GM23338 (cell line): ENCODE measurements around the gene ZNF366. TPM values are rescaled to one million over a fixed set of nuclear protein-coding genes. Genes with fewer than 3 reads are reported as not detected.

Source experiments
- ATAC-seq: fragments of 200-7000 bp; cut with Tn5 transposase; 3 replicates; pipeline ENCODE4 v1.9.1; 2020
- DNase-seq: peaks from one replicate; pipeline ENCODE4 v3.0.0-alpha.2; 2015; ENCODE audit warnings: low spot score
- H2AFZ ChIP-seq: fragments of 200-600 bp; sonication (generic); 2 replicates; pipeline ENCODE4 v1.8.0; 2016; ENCODE audit warnings: antibody characterized with exemption, mild to moderate bottlenecking, moderate library complexity
- H3F3A ChIP-seq: fragments of 200-600 bp; sonication (generic); replicated peaks from 2 replicates; pipeline ENCODE4 v1.8.0; 2017; ENCODE audit warnings: antibody characterized with exemption, mixed run types, low read depth
- H3K27ac ChIP-seq: fragments of 200-600 bp; sonication (generic); 2 replicates; pipeline ENCODE4 v1.6.1; 2016; ENCODE audit warnings: low read depth
- H3K27me3 ChIP-seq: fragments of 200-600 bp; sonication (generic); 2 replicates; pipeline ENCODE4 v1.8.0; 2016; ENCODE audit warnings: mild to moderate bottlenecking, mixed run types, moderate library complexity; ENCODE audit not compliant: insufficient read depth
- H3K36me3 ChIP-seq: fragments of 200-600 bp; sonication (generic); 2 replicates; pipeline ENCODE4 v1.8.0; 2016; ENCODE audit warnings: mild to moderate bottlenecking; ENCODE audit not compliant: insufficient read depth
- H3K4me1 ChIP-seq: fragments of 200-600 bp; sonication (generic); 2 replicates; pipeline ENCODE4 v1.8.0; 2016; ENCODE audit warnings: mild to moderate bottlenecking, moderate library complexity; ENCODE audit not compliant: insufficient read depth
- H3K4me2 ChIP-seq: fragments of 200-600 bp; sonication (generic); 2 replicates; pipeline ENCODE4 v1.7.1; 2017; ENCODE audit warnings: mixed run types
- H3K4me3 ChIP-seq: fragments of 200-600 bp; sonication (generic); 2 replicates; pipeline ENCODE4 v1.6.1; 2016; ENCODE audit warnings: mixed run types
- H3K79me2 ChIP-seq: fragments of 200-600 bp; sonication (generic); replicated peaks from 2 replicates; pipeline ENCODE4 v1.8.0; 2017; ENCODE audit warnings: mild to moderate bottlenecking; ENCODE audit not compliant: insufficient read depth
- H3K9me2 ChIP-seq: fragments of 200-600 bp; sonication (generic); 2 replicates; pipeline ENCODE4 v1.8.0; 2017; ENCODE audit not compliant: insufficient read depth
- H4K20me1 ChIP-seq: fragments of 200-600 bp; sonication (generic); replicated peaks from 2 replicates; pipeline ENCODE4 v1.8.0; 2017; ENCODE audit warnings: mild to moderate bottlenecking; ENCODE audit not compliant: insufficient read depth
- H3K27ac Mint-ChIP-seq: 2 replicates; pipeline ENCODE4 v1.8.0; 2020; ENCODE audit warnings: inconsistent platforms, mild to moderate bottlenecking, moderate library complexity, mixed read lengths
- H3K27me3 Mint-ChIP-seq: 3 replicates; pipeline ENCODE4 v1.8.0; 2022; ENCODE audit warnings: low read depth, mild to moderate bottlenecking, moderate library complexity, mixed read lengths, inconsistent platforms; ENCODE audit not compliant: insufficient read depth, poor library complexity
- H3K36me3 Mint-ChIP-seq: 3 replicates; pipeline ENCODE4 v1.8.0; 2021; ENCODE audit warnings: low read depth, mild to moderate bottlenecking, inconsistent platforms, moderate library complexity, mixed read lengths
- H3K4me1 Mint-ChIP-seq: 3 replicates; pipeline ENCODE4 v1.8.0; 2020; ENCODE audit warnings: mild to moderate bottlenecking, inconsistent platforms, mixed read lengths
- H3K4me3 Mint-ChIP-seq: 3 replicates; pipeline ENCODE4 v1.8.0; 2021; ENCODE audit warnings: moderate library complexity, mild to moderate bottlenecking, inconsistent platforms, mixed read lengths
- H3K9me3 Mint-ChIP-seq: 3 replicates; pipeline ENCODE4 v1.8.0; 2020; ENCODE audit warnings: moderate library complexity, mild to moderate bottlenecking, inconsistent platforms, mixed read lengths
- CREB1 ChIP-seq: fragments of 250-450 bp; sonication (Bioruptor Pico); IDR thresholded peaks from 2 replicates; pipeline ENCODE4 v1.5.0; 2020; ENCODE audit warnings: low read depth, mild to moderate bottlenecking, moderate library complexity
- EZH2 ChIP-seq: fragments of 200-600 bp; sonication (generic); IDR thresholded peaks from one replicate; pipeline ENCODE4 v1.8.0; 2017; ENCODE audit warnings: antibody characterized with exemption, mild to moderate bottlenecking, low read depth; ENCODE audit not compliant: unreplicated experiment
- EZH2phosphoT487 ChIP-seq: fragments of 200-600 bp; sonication (generic); IDR thresholded peaks from one replicate; pipeline ENCODE4 v1.8.1; 2018; ENCODE audit warnings: antibody characterized with exemption; ENCODE audit not compliant: unreplicated experiment
- JUNB ChIP-seq: IDR thresholded peaks from one replicate; pipeline ENCODE4 v1.6.1; 2016; ENCODE audit warnings: antibody characterized with exemption; ENCODE audit not compliant: unreplicated experiment
- NANOG ChIP-seq: IDR thresholded peaks from 2 replicates; pipeline ENCODE4 v1.6.1; 2016; ENCODE audit warnings: antibody characterized with exemption, borderline replicate concordance
- STAT1 ChIP-seq: IDR thresholded peaks from one replicate; pipeline ENCODE4 v1.6.1; 2016; ENCODE audit warnings: antibody characterized with exemption; ENCODE audit not compliant: unreplicated experiment
- ZNF114 ChIP-seq: fragments of 250-450 bp; sonication (Bioruptor Pico); IDR thresholded peaks from 2 replicates; pipeline ENCODE4 v1.5.0; 2020; ENCODE audit warnings: mild to moderate bottlenecking, moderate library complexity
- ZNF331 ChIP-seq: fragments of 250-450 bp; sonication (Bioruptor Pico); IDR thresholded peaks from 2 replicates; pipeline ENCODE4 v1.5.0; 2020; ENCODE audit warnings: low read depth, mild to moderate bottlenecking, moderate library complexity
- polyA plus RNA-seq: library from polyadenylated mRNA; unstranded; fragments of >200 nt; fragmentation: Nextera tagmentation; extraction: Ambion mirVana; gene quantifications from 2 replicates; pipeline ENCODE4 v1.2.1, GENCODE V29; 2016
- total RNA-seq: library from RNA; depleted of rRNA; stranded (reverse); fragments of >200 nt; shearing (Covaris generic); gene quantifications from 2 replicates; pipeline ENCODE4 v1.2.3, GENCODE V29; 2014
- TF ChIP-seq, protein P1 (sequence below): IDR thresholded peaks from 2 replicates; pipeline ENCODE4 v1.6.1; 2016; ENCODE audit warnings: antibody characterized with exemption
- TF ChIP-seq, protein P2 (sequence below): IDR thresholded peaks from one replicate; pipeline ENCODE4 v1.6.1; 2018; ENCODE audit warnings: antibody characterized with exemption; ENCODE audit not compliant: unreplicated experiment
- TF ChIP-seq, protein P3 (sequence below), 2 experiments: fragments of 200-600 bp in 1 of 2; sonication (generic) in 1 of 2; conservative IDR thresholded peaks; 2 replicates each; pipeline versions ENCODE4 v1.5.1 to v1.6.1; 2016 to 2017; ENCODE audit warnings: antibody characterized with exemption in 2 of 2, low read depth in 2 of 2, mild to moderate bottlenecking in 2 of 2, moderate library complexity in 1 of 2

Gene ZNF366
- total and polyA plus RNA-seq, 2 experiments from 2014 or later, result not detected

DNA sequence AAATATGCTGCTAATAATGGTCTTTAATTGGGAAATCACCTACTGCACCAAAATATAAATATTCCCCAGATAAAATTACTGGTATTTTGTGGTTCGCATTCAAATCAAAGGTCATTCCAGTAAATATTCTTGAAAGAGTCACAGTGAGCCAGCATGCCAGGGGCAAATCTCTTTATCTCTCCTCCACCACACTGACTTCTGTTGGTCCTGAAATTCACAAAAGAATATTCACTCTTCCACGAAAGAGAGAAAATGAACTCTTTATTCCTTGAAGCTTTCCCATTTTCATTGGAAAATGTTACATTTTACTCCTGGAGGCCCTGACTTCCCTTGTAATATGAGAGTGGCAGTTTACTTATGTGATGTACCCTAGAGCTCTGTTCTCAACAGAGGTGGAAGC lies 39.7 kb downstream of the ZNF366 start:
- TF ChIP-seq, protein P1, sequence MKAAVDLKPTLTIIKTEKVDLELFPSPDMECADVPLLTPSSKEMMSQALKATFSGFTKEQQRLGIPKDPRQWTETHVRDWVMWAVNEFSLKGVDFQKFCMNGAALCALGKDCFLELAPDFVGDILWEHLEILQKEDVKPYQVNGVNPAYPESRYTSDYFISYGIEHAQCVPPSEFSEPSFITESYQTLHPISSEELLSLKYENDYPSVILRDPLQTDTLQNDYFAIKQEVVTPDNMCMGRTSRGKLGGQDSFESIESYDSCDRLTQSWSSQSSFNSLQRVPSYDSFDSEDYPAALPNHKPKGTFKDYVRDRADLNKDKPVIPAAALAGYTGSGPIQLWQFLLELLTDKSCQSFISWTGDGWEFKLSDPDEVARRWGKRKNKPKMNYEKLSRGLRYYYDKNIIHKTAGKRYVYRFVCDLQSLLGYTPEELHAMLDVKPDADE, result no peak
- TF ChIP-seq STAT1 (no peak), CREB1 (CRISPR knock-in tag) (no peak), ZNF114 (CRISPR knock-in tag) (no peak), ZNF331 (no peak), EZH2 (no peak), NANOG (no peak), JUNB (no peak), EZH2phosphoT487 (no peak)
- TF ChIP-seq, protein P2, sequence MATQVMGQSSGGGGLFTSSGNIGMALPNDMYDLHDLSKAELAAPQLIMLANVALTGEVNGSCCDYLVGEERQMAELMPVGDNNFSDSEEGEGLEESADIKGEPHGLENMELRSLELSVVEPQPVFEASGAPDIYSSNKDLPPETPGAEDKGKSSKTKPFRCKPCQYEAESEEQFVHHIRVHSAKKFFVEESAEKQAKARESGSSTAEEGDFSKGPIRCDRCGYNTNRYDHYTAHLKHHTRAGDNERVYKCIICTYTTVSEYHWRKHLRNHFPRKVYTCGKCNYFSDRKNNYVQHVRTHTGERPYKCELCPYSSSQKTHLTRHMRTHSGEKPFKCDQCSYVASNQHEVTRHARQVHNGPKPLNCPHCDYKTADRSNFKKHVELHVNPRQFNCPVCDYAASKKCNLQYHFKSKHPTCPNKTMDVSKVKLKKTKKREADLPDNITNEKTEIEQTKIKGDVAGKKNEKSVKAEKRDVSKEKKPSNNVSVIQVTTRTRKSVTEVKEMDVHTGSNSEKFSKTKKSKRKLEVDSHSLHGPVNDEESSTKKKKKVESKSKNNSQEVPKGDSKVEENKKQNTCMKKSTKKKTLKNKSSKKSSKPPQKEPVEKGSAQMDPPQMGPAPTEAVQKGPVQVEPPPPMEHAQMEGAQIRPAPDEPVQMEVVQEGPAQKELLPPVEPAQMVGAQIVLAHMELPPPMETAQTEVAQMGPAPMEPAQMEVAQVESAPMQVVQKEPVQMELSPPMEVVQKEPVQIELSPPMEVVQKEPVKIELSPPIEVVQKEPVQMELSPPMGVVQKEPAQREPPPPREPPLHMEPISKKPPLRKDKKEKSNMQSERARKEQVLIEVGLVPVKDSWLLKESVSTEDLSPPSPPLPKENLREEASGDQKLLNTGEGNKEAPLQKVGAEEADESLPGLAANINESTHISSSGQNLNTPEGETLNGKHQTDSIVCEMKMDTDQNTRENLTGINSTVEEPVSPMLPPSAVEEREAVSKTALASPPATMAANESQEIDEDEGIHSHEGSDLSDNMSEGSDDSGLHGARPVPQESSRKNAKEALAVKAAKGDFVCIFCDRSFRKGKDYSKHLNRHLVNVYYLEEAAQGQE, result no peak
- TF ChIP-seq, protein P3, sequence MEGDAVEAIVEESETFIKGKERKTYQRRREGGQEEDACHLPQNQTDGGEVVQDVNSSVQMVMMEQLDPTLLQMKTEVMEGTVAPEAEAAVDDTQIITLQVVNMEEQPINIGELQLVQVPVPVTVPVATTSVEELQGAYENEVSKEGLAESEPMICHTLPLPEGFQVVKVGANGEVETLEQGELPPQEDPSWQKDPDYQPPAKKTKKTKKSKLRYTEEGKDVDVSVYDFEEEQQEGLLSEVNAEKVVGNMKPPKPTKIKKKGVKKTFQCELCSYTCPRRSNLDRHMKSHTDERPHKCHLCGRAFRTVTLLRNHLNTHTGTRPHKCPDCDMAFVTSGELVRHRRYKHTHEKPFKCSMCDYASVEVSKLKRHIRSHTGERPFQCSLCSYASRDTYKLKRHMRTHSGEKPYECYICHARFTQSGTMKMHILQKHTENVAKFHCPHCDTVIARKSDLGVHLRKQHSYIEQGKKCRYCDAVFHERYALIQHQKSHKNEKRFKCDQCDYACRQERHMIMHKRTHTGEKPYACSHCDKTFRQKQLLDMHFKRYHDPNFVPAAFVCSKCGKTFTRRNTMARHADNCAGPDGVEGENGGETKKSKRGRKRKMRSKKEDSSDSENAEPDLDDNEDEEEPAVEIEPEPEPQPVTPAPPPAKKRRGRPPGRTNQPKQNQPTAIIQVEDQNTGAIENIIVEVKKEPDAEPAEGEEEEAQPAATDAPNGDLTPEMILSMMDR (conservative IDR thresholded peaks at IDR 0.05; ENCODE audit: low read depth in 2 of 2), result no peak
- H2AFZ ChIP-seq, result peak overlapping the region; percentile 49
- H3K4me3 ChIP-seq, result no peak overlapping the region
- Mint-ChIP-seq H3K27ac (no peak overlapping the region), H3K27me3 (peaks cover 2% of the 10 kb centered on the region), H3K9me3 (no peaks in the 10 kb centered on the region), H3K4me3 (no peak overlapping the region), H3K4me1 (peaks cover 4% of the 10 kb centered on the region; the same call in 2 of the 3 replicates), H3K36me3 (no peaks in the 10 kb centered on the region)
- H3K4me2 ChIP-seq, result no peak overlapping the region
- no peaks in the 10 kb centered on the region for H3K36me3 ChIP-seq
- peaks cover 9% of the 10 kb centered on the region; the same call in 1 of the 2 replicates for H3K9me2 ChIP-seq
- H3K4me1 ChIP-seq, result no peaks in the 10 kb centered on the region
- no peaks in the 10 kb centered on the region for H3K79me2 ChIP-seq
- no peak for DNase-seq
- H3F3A ChIP-seq, result no peaks in the 10 kb centered on the region
- H3K27me3 ChIP-seq, result no peaks in the 10 kb centered on the region
- no peak overlapping the region for H3K27ac ChIP-seq
- no peak for ATAC-seq
- no peaks in the 10 kb centered on the region for H4K20me1 ChIP-seq
